SK-N-MC (cell line): ENCODE data around the gene MAPK9.
A peak's percentile ranks its signal among the peaks of the same experiment; 100 is the strongest.

Experiments
- DNase-seq: peaks from one replicate; pipeline ENCODE4 v3.0.0-alpha.2; 2011; ENCODE audit warnings: low read depth, low spot score
- H3K27ac ChIP-seq: fragments of 200-600 bp; sonication (generic); 2 replicates; pipeline ENCODE4 v1.5.1; 2016; ENCODE audit warnings: mixed run types
- H3K36me3 ChIP-seq: fragments of 200-600 bp; sonication (generic); 2 replicates; pipeline ENCODE4 v1.6.1; 2017; ENCODE audit warnings: antibody characterized with exemption, low read length, mixed read lengths; ENCODE audit not compliant: insufficient read depth
- H3K4me3 ChIP-seq: fragments of 200-600 bp; sonication (generic); 2 replicates; pipeline ENCODE4 v1.5.1; 2016
- H3K9ac ChIP-seq: fragments of 200-600 bp; sonication (generic); 2 replicates; pipeline ENCODE4 v1.8.0; 2017; ENCODE audit warnings: mixed run types, mixed read lengths; ENCODE audit not compliant: insufficient read length
- H3K9me3 ChIP-seq: fragments of 200-600 bp; sonication (generic); 2 replicates; pipeline ENCODE4 v1.6.1; 2017; ENCODE audit warnings: low read depth, mild to moderate bottlenecking, antibody characterized with exemption, low read length, moderate library complexity, mixed read lengths
- EZH2 ChIP-seq: fragments of 200-600 bp; sonication (generic); IDR thresholded peaks from one replicate; pipeline ENCODE4 v1.6.1; 2017; ENCODE audit warnings: antibody characterized with exemption
- FOXP2 ChIP-seq: optimal IDR thresholded peaks from 2 replicates; pipeline ENCODE3; 2011; ENCODE audit warnings: mild to moderate bottlenecking, moderate library complexity; ENCODE audit not compliant: insufficient read depth; ENCODE audit errors: extremely low read length, control extremely low read depth
- POLR2AphosphoS5 ChIP-seq: IDR thresholded peaks from 2 replicates; pipeline ENCODE4 v1.6.1; 2012; ENCODE audit warnings: mild to moderate bottlenecking, low read depth, low read length, borderline replicate concordance

Gene MAPK9

GRCh38 chr5:180294411-180294810 is 2.5 kb upstream of the MAPK9 start:
- H3K9ac ChIP-seq = no peak overlapping the region
- DNase-seq = no peak
- TF ChIP-seq POLR2AphosphoS5 (no peak), EZH2 (no peak), FOXP2 (no peak)
- no peaks in the 10 kb centered on the region for H3K9me3 ChIP-seq
- H3K27ac ChIP-seq = no peak overlapping the region
- no peaks in the 10 kb centered on the region for H3K36me3 ChIP-seq
- H3K4me3 ChIP-seq = no peak overlapping the region

DNA sequence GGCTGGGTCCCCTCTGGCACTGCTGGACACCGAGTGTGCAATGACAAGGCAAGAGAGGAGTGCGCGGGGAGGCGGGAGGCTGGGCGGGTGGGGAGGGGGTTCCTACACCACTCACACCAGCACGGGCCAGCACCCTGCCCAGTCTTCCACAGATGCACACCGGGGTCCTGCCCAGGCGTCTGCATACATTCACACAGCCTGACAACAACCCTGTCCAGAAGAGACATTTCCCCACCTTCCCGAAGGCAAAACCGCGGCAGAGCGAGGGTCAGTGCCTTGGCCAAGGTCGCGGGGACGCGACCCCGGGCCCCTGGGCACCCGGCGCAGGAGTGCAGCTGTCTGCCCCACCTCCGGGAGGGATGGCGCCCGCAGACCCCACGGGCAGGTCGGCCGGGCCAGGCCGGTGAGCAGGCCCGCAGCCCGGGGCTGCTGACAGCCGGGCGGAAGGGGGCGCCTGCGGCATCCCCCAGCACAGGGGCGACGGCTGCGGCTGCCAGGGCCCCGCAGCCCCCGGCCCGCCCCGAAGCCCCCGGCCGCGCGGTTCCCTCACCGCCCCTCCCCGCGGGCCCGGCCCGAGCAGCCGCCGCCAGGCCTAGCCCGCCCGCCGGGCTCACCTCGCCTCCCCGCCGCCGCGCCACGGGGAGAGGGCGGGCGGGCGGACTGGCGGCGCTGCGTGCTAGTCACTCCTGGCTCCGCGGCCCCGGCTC is 496 bp downstream of the MAPK9 start:
- no peak for TF ChIP-seq FOXP2
- TF ChIP-seq POLR2AphosphoS5 = no peak
- TF ChIP-seq EZH2 = no peak
- Histone ChIP-seq H3K4me3 (peak overlapping the region; percentile 87), H3K27ac (no peak overlapping the region), H3K9ac (peak overlapping the region; percentile 83), H3K36me3 (peaks cover 11% of the 10 kb centered on the region; the same call in 1 of the 2 replicates), H3K9me3 (no peaks in the 10 kb centered on the region)
- no peak for DNase-seq

GRCh38 chr5:180290568-180291233 is 1.2 kb downstream of the MAPK9 start:
- H3K4me3 ChIP-seq = peak overlapping the region; percentile 87
- H3K27ac ChIP-seq = no peak overlapping the region
- TF ChIP-seq POLR2AphosphoS5 = no peak
- no peak for TF ChIP-seq FOXP2
- no peak for TF ChIP-seq EZH2
- no peak for DNase-seq
- peaks cover 13% of the 10 kb centered on the region; the same call in 1 of the 2 replicates for H3K36me3 ChIP-seq
- H3K9ac ChIP-seq = no peak overlapping the region
- no peaks in the 10 kb centered on the region for H3K9me3 ChIP-seq

DNA sequence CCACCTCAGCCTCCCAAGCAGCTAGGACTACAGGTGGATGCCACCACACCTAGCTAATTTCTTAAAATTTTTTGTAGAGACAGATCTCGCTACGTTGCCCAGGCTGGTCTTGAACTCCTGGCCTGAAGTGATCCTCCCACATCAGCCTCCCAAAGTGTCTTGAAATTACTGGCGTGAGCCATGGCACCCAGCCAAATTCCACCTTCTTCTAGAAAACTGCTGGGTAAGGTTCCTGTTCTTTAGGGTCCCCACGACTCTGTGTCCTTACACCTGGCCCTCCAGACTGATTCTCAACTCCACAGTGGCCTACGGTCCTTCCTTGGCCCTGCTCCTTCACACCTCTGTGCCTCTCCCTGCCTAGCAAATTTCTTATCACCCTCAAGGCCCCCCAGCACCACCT is 1.9 kb downstream of the MAPK9 start:
- TF ChIP-seq FOXP2 (no peak), POLR2AphosphoS5 (no peak), EZH2 (no peak)
- no peak overlapping the region for H3K9ac ChIP-seq
- no peak overlapping the region for H3K4me3 ChIP-seq
- no peaks in the 10 kb centered on the region; the same call in 1 of the 2 replicates for H3K9me3 ChIP-seq
- H3K27ac ChIP-seq = no peak overlapping the region
- no peak for DNase-seq
- H3K36me3 ChIP-seq = peaks cover 18% of the 10 kb centered on the region

GRCh38 chr5:180289433-180289832 is 2.5 kb downstream of the MAPK9 start:
- Histone ChIP-seq H3K9ac (no peak overlapping the region), H3K36me3 (peaks cover 23% of the 10 kb centered on the region), H3K27ac (no peak overlapping the region), H3K4me3 (no peak overlapping the region), H3K9me3 (no peaks in the 10 kb centered on the region; the same call in 1 of the 2 replicates)
- no peak for DNase-seq
- TF ChIP-seq POLR2AphosphoS5 = no peak
- no peak for TF ChIP-seq FOXP2
- TF ChIP-seq EZH2 = no peak

- no peaks in the 10 kb centered on the region; the same call in 1 of the 2 replicates for H3K9me3 ChIP-seq
- H3K36me3 ChIP-seq = peaks cover 35% of the 10 kb centered on the region
- TF ChIP-seq POLR2AphosphoS5 (no peak), FOXP2 (no peak), EZH2 (no peak)
- no peak for DNase-seq
- no peak overlapping the region for H3K27ac ChIP-seq
- no peak overlapping the region for H3K4me3 ChIP-seq
- H3K9ac ChIP-seq = no peak overlapping the region
Observed at GRCh38 chr5:180287868-180288267, 4.0 kb downstream of the MAPK9 start.

DNA sequence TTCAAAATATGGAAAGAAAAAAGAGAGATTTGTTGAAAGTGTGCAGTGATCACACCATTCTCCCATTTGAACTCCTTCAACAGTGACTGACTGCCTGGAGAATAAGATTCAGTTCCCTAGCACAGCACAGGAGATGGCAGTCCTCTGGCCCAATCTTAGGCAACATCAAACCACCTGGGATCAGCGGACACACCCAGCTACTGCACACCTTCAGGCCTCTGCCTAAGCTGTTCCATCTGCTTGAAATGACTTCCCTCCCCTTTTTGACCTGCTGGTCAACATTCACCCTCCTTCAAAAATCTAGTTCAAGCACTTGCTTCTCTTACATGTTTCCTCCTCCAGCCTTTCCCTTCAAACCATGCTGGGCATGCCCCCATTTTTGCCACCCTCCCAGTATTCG is 4.5 kb downstream of the MAPK9 start:
- H3K4me3 ChIP-seq = no peak overlapping the region
- H3K36me3 ChIP-seq = peaks cover 39% of the 10 kb centered on the region
- H3K9me3 ChIP-seq = no peaks in the 10 kb centered on the region; the same call in 1 of the 2 replicates
- no peak for TF ChIP-seq POLR2AphosphoS5
- TF ChIP-seq EZH2 = no peak
- no peak for TF ChIP-seq FOXP2
- H3K9ac ChIP-seq = no peak overlapping the region
- DNase-seq = no peak
- no peak overlapping the region for H3K27ac ChIP-seq

DNA sequence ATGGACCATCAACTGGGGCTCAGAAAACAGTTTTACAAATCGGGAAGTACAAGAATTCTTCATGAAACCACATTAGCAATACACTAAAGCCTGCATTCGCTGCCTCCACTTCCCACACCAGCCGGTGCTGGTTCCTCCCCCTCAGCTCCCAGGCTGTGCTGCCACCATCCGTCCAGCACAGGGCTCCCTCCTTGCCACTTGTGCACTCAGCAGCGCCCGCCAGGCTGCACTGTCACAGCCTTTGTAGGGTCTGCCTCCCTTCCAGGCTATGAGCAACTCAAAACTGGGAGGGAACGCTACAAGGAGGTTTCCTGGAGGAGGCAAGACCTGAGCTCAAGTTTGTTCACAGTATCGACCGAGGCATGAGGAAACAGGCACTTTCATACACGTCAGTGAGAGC is 7.7 kb downstream of the MAPK9 start:
- Histone ChIP-seq H3K36me3 (peaks cover 72% of the 10 kb centered on the region), H3K4me3 (no peak overlapping the region), H3K9me3 (peaks cover 3% of the 10 kb centered on the region; the same call in 1 of the 2 replicates), H3K9ac (no peak overlapping the region), H3K27ac (no peak overlapping the region)
- no peak for DNase-seq
- TF ChIP-seq FOXP2 (no peak), EZH2 (no peak), POLR2AphosphoS5 (no peak)
